ENCODE results near the gene ZFAND2B.

The ZFAND2B gene

GRCh38 chr2:219158586-219158985 lies 48.0 kb upstream of the ZFAND2B start:
- Histone ChIP-seq H3K4me2 (ENCODE audit: low read depth, low read length, poor library complexity, severe bottlenecking) (no peak overlapping the region), H3F3A (ENCODE audit: insufficient read depth) (peaks cover 3% of the 10 kb centered on the region; the same call in 1 of the 2 replicates), H3K9me2 (replicated peaks; ENCODE audit: insufficient read depth, low read length) (no peaks in the 10 kb centered on the region), H3K79me2 (ENCODE audit: insufficient read depth, low read length) (no peaks in the 10 kb centered on the region), H3K9ac (ENCODE audit: low read length) (no peak overlapping the region), H2AFZ (ENCODE audit: low read depth, low read length, severe bottlenecking) (no peak overlapping the region), H3K9me3 (ENCODE audit: insufficient read depth, low read length) (no peaks in the 10 kb centered on the region), H3K27me3 (ENCODE audit: low read length) (no peaks in the 10 kb centered on the region), H4K20me1 (ENCODE audit: low read depth, low read length) (no peaks in the 10 kb centered on the region), H3K27ac (ENCODE audit: low read depth, low read length) (no peak overlapping the region), H3K36me3 (ENCODE audit: low read length) (no peaks in the 10 kb centered on the region), H3K4me3 (ENCODE audit: insufficient read depth, low read length, poor library complexity, severe bottlenecking) (no peak overlapping the region)
- no peak for TF ChIP-seq CTCF (IDR thresholded peaks at IDR 0.05; ENCODE audit: insufficient read depth, low read length, poor library complexity, severe bottlenecking)
- no peak for TF ChIP-seq EZH2phosphoT487 (conservative IDR thresholded peaks at IDR 0.05; ENCODE audit: low read length)

DNA sequence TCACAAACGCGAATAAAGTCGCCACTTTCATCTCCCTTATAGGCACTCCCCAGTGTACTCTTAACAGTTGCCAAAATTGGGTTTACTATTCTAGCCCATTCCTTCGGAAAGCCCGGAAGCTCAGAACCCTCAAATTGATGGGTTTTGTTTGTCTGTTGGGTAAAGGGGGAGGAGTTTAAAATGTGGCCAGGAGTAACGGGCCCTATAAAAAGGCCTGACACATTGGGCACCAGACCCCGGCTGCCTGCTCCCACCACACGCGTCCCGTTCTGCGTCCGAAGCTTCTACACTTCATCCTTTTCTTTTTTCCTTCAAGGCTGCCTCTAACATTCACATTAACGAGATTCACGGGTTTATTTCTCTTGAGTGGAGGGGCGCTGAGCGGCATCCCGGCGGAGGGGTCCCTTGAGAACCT lies 46.8 kb upstream of the ZFAND2B start:
- Histone ChIP-seq H3F3A (ENCODE audit: insufficient read depth) (peaks cover 3% of the 10 kb centered on the region; the same call in 1 of the 2 replicates), H2AFZ (ENCODE audit: low read depth, low read length, severe bottlenecking) (peak overlapping the region; percentile 59), H3K36me3 (ENCODE audit: low read length) (no peaks in the 10 kb centered on the region), H3K27me3 (ENCODE audit: low read length) (no peaks in the 10 kb centered on the region), H3K9ac (ENCODE audit: low read length) (peak overlapping the region; percentile 68), H3K9me3 (ENCODE audit: insufficient read depth, low read length) (no peaks in the 10 kb centered on the region), H3K27ac (ENCODE audit: low read depth, low read length) (no peak overlapping the region), H3K79me2 (ENCODE audit: insufficient read depth, low read length) (no peaks in the 10 kb centered on the region), H3K9me2 (replicated peaks; ENCODE audit: insufficient read depth, low read length) (no peaks in the 10 kb centered on the region), H3K4me2 (ENCODE audit: low read depth, low read length, poor library complexity, severe bottlenecking) (peak overlapping the region; percentile 69), H4K20me1 (ENCODE audit: low read depth, low read length) (no peaks in the 10 kb centered on the region), H3K4me3 (ENCODE audit: insufficient read depth, low read length, poor library complexity, severe bottlenecking) (peak overlapping the region; percentile 66)
- TF ChIP-seq EZH2phosphoT487 (conservative IDR thresholded peaks at IDR 0.05; ENCODE audit: low read length), result no peak
- no peak for TF ChIP-seq CTCF (IDR thresholded peaks at IDR 0.05; ENCODE audit: insufficient read depth, low read length, poor library complexity, severe bottlenecking)

DNA sequence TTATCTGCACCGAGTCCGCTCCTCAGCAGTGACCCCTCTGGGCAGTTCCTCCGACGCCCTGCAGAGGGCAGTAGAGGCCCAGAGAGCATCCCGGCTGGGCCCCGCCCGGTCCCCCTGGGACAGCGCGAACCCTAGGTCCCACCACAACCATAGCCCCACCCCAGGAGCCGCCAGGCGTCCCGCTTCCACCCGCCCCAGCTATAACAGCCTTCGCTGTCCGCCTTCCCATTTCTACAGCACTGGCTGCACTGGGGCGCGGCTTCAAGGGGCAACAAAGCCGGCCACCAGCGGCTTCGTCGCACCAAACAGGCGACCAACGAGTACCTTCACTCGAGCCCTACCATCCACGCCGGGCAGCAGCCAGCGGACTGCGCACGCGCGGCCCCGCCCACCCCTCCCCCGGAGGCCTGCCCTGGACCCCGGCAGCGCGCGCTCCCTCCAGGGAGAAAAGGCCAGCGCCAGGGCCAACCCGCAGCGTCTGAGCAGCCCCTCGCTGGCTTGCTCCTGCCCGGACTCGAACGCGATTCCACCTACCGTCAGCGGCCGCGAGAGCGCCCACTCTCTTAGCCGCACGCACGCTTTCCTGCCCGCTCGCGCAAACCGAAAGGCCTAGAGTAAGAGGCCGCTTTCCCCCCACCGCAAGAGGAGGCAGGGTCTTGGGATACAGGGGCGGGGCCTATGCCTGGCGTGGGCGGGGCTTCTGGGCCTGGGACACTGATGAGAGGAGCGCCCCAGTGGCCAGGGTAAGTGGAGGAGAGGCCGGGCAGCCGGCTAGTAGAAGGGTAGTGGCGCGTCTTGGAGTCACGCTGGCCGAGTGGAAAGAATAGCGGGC lies 46.2 kb upstream of the ZFAND2B start, which contains the start of gene NHEJ1:
TSS of gene NHEJ1 (minus strand) at position 630 of the 832 bp plus-strand sequence. CDS start 2,453 bp downstream, outside the sequence.
- Histone ChIP-seq H2AFZ (ENCODE audit: low read depth, low read length, severe bottlenecking) (peak within 1 kb of the TSS; percentile 80), H3K27me3 (ENCODE audit: low read length) (no peaks in the 10 kb centered on the region), H3K9me3 (ENCODE audit: insufficient read depth, low read length) (no peaks in the 10 kb centered on the region), H3K36me3 (ENCODE audit: low read length) (no peaks in the 10 kb centered on the region), H4K20me1 (ENCODE audit: low read depth, low read length) (no peaks in the 10 kb centered on the region), H3K4me3 (ENCODE audit: insufficient read depth, low read length, poor library complexity, severe bottlenecking) (peak within 1 kb of the TSS; percentile 66), H3F3A (ENCODE audit: insufficient read depth) (peaks cover 3% of the 10 kb centered on the region; the same call in 1 of the 2 replicates), H3K79me2 (ENCODE audit: insufficient read depth, low read length) (no peaks in the 10 kb centered on the region), H3K9me2 (replicated peaks; ENCODE audit: insufficient read depth, low read length) (no peaks in the 10 kb centered on the region), H3K9ac (ENCODE audit: low read length) (peak within 1 kb of the TSS; percentile 68), H3K27ac (ENCODE audit: low read depth, low read length) (peak within 1 kb of the TSS; percentile 76), H3K4me2 (ENCODE audit: low read depth, low read length, poor library complexity, severe bottlenecking) (peak within 1 kb of the TSS; percentile 69)
- TF ChIP-seq EZH2phosphoT487 (conservative IDR thresholded peaks at IDR 0.05; ENCODE audit: low read length) (no peak), CTCF (IDR thresholded peaks at IDR 0.05; ENCODE audit: insufficient read depth, low read length, poor library complexity, severe bottlenecking) (peak; percentile 92)

Measured in SU-DHL-6 (cell line).